Germinal center (tissue), 1 donor: ENCODE data around the gene FAM200C.
A peak's percentile ranks its signal among the peaks of the same experiment; 100 is the strongest.
"Not testable (repeated sequence)": the region's sequence is repeated elsewhere in the genome, so short reads cannot be mapped to it uniquely, and the experiment has no call there.

ENCODE experiments used
- DNase-seq: peaks from one replicate; pipeline ENCODE4 v3.0.0; 2012; ENCODE audit warnings: mixed read lengths, low spot score

The FAM200C gene

DNA sequence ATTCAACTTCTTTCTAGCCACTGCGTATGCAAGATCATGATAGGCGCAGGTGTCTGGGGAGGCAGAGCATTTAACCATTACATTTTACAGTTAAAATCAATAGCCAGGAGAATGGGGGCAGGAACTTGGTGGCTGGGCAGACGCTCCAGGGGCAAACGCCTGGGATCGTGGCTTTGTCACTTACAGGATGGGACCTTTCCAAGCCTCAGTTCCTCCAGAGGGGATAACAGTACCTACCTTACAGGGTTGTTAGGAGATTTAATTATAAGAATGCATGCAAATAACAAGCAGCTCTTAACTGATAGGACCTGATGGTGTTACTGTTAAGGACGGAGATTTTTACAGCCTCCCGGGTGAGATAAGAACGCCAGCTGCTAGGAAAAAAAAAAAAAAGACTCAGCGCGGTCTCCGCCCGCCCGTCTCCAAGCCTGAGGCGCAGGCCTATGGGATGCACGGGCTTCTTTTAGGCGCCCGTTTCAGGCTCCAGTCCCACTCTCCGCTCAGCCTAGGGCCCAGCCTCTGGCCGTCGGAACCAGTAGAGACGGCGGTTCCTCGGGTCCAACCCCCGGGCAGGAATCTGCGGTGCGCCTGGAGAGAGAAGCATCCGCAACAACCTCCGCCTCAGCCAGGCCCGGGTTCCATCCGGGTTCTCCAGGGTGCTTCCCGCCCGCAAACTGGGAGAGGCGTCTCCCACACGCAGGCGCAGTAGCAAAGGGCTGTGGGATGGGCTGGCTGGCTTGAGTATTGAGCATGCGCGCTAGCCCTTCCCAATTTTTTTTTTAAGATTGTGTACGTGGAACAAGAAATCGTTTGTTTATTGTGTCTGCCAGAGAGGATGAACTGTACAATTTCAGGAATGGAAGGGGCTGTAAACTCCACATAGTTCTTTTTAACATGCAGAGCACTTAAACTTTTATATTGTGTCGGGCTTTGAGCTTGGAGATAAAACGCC is at the start of gene FAM200C:
Gene FAM200C, minus strand, starts transcription at position 653 of the 952 bp plus-strand sequence. CDS start 4,564 bp downstream, outside the sequence.
- DNase-seq, result peak; percentile 89

DNA sequence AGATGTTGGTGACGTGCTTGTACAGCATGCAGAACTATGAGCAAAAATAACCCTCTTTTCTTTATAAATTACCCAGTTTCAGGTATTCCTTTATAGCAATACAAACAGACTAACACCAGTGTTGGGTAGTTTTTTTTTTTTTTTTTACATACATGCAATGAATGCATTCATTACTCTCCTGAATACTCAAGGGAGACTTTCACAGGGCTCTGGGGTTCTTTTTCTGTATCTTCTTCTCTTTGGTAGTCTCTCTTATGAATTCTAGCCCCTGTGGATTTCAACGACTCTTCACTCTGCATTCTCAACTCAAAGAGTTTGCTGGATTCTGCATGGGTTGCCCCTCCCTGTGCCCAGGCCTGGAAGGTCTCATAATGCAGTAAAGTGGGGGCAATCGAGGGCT is 49.6 kb upstream of the FAM200C start:
- no peak for DNase-seq

DNA sequence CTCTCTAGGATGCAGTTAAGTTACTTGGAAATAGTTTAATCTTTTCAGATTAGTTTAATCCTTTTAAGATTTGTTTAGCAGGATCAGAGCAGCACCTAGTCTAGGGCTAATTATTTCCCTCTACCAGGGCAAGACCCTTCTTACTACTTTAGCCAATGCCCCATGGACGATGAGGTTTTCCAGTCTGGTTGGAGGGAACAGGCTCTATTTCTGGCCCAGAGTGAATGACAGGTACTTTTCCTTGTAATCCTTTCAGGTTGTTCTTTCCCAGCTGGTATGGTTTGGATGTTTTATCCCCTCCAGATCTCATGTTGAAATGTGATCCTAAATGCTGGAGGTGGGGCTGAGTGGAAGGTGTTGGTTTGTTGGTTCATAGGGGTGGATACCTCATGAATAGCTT is 49.0 kb upstream of the FAM200C start:
- no peak for DNase-seq

DNA sequence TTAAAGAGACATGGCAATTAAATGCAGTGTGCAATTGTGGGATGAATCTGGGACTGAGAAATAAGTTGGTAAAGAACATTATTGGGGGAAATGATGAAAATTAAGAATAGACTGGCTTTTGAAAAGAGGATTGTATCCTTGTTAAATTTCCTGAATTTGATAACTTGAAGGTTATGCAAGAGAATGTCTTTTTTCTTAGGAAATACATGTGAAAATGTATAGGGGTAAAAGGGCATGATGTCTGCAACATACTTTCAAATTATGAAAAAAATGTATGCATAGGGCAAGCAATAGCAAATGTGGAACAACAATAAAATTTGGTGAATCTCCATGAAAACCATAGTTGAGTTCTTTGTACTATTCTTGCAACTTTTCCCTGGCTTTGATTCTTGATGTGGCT is 45.9 kb upstream of the FAM200C start:
- DNase-seq, result no peak

GRCh38 chr5:160445132-160445531 is 45.3 kb upstream of the FAM200C start:
- no peak for DNase-seq

GRCh38 chr5:160444407-160444806 is 44.6 kb upstream of the FAM200C start:
- no peak for DNase-seq

- DNase-seq, result no peak
Measured at GRCh38 chr5:160442824-160443431, 43.1 kb upstream of the FAM200C start.

DNA sequence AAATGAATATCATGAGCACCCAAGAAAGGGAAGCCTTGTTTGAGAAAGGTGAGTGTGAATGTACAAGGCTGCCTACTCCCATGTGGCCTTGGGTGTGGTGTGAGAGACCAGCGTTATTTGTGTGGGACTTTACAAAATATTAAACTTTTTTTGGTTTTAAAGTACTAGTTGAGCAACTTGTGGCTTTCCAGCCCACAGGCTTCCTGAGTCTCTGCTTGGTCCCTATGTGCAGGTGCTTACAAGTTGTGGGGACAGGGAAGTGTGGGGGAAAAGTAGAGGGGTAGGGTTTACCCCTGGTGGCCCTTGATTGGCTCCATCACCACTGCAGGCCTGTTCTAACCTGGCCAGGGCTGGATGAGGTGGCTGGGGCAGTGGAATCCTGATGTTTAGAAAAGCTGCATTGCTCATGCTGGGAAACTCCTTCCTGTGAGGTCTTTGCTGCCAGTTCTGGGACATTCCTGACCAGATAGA is 41.5 kb upstream of the FAM200C start:
- DNase-seq, result no peak

DNA sequence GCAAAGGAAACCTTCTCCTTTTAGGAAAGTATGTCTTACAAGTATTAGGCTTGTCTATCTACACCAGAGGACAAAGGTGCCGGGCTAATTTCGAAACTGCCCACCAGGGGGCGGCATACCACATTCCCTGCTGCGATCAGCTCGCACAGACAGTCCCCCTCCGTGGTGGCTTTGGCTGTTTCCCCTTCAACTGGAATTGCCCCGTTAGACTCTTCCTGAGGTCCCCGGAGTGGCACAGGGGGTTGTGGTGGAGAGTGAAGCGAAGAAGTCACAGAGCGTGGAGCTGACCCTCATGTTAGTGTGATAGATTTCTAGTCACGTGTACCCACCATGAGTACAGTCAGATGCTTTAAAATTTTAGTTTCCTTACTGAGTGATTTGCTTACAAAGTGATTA is 39.3 kb upstream of the FAM200C start:
- DNase-seq, result peak; percentile 81

- peak; percentile 68 for DNase-seq
Measured at GRCh38 chr5:160438316-160439204, 38.7 kb upstream of the FAM200C start.

DNA sequence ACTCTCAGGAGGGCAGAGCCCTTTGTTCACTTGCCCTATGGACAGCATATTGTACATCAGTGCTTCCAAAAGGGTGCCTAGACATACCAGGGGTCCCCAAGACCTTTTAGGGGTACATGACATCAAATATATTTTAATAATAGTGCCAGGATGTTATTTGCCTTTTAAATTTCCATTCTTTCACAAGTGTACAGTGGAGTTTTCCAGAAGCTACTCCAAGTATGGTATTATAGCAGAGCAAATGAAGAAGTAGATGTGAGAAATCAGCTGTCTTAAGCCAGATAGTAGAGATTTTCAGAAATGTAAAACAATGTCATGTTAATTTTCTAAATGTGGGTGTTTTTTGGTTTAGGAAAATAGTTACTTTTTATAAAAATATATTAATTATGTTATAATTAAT is 37.4 kb upstream of the FAM200C start:
- DNase-seq, result no peak

- DNase-seq, result not testable (repeated sequence)
Measured at GRCh38 chr5:160436661-160437060, 36.8 kb upstream of the FAM200C start.

- DNase-seq, result no peak
Measured at GRCh38 chr5:160436017-160436416, 36.2 kb upstream of the FAM200C start.

- DNase-seq, result no peak
Measured at GRCh38 chr5:160435532-160435931, 35.7 kb upstream of the FAM200C start.

GRCh38 chr5:160434022-160434531 is 34.2 kb upstream of the FAM200C start:
- DNase-seq, result peak; percentile 72

DNA sequence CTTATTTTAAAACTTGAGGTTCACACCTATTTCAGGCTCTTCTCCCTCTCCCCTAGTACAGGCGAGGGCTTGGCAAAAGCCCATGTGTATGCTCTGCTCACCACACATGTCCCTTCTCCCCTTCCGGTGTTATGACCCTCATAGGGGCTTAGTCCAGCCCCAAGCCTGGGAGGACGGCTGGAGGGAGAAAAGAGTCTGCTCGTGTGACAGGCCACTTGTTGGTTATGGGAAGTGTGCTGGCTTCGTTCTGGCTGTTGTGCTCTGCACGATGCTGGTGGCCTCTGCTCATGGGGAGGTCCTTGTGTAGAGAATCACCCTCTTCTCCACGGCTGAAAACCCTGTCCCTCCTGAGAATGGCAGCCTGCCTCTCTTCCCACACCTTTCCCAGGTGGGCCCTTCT is 32.9 kb upstream of the FAM200C start:
- no peak for DNase-seq

- DNase-seq, result peak; percentile 48
Measured at GRCh38 chr5:160432196-160432595, 32.3 kb upstream of the FAM200C start.

- DNase-seq, result no peak
Measured at GRCh38 chr5:160427607-160428006, 27.8 kb upstream of the FAM200C start.

DNA sequence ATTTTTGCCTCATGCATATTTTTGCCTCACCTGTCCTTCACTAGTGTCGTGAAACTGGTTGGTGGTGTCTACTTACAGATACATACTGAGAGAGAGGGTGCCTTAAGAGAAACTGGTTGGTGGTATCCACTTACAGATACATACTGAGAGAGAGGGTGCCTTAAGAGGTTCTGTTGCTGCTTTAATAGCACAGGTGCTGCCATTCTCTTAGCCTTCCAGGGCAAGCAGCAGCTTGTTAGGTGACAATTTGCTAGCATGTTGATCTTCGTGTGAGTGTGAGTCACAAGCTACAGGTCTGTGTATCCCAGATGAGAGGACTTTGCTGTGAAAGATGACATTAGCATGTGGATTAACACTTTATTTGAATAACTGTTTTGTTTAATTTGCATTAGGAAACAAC is 23.2 kb upstream of the FAM200C start:
- no peak for DNase-seq

GRCh38 chr5:160421625-160422258 is 21.9 kb upstream of the FAM200C start, which contains the start of gene PTTG1:
TSS of gene PTTG1 (plus strand) at chr5:160421855. CDS start at chr5:160422313, 458 bp downstream.
- peak; percentile 88 for DNase-seq

GRCh38 chr5:160420331-160420610 is 20.4 kb upstream of the FAM200C start:
- no peak for DNase-seq
